CD4-positive, alpha-beta T cell treated with Interferon alpha-2 for 1 hour (primary cell): ENCODE measurements around the gene GPR119.
"Not testable (repeated sequence)": the region's sequence is repeated elsewhere in the genome, so short reads cannot be mapped to it uniquely, and the experiment has no call there.

Experiments used
- DNase-seq, 2 donors: peaks; one replicate each; pipeline ENCODE4 v3.0.0-alpha.2; 2020 to 2022

Gene GPR119

GRCh38 chrX:130385520-130385919 lies at the start of gene GPR119:
TSS of gene GPR119 (minus strand) at chrX:130385674. CDS start at chrX:130385447, 227 bp downstream.
- DNase-seq, result no peak

- DNase-seq, result not testable (repeated sequence)
Observed at GRCh38 chrX:130429236-130429635, 43.8 kb upstream of the GPR119 start.

DNA sequence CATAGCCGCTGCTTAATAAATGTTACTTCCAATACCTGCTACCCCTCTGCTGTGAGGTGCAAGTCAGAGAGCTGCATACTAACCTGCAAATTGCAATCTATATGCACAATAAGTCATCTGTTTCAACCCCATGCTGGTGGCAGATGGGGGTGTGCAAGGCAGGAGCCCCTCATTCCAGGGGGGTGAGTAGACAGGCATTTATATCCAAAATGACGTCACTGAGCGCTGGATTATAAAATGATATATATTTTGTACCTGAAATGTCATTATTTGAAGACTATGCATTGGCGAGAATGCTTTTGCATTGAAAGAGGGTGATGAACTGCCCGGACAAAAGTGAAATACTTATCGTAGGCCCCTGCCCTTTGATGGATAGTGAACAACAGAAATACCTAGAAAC lies 41.1 kb upstream of the GPR119 start:
- DNase-seq, result no peak

- DNase-seq, result no peak
Observed at GRCh38 chrX:130419263-130419662, 33.8 kb upstream of the GPR119 start.

GRCh38 chrX:130418740-130419139 lies 33.3 kb upstream of the GPR119 start:
- no peak for DNase-seq

DNA sequence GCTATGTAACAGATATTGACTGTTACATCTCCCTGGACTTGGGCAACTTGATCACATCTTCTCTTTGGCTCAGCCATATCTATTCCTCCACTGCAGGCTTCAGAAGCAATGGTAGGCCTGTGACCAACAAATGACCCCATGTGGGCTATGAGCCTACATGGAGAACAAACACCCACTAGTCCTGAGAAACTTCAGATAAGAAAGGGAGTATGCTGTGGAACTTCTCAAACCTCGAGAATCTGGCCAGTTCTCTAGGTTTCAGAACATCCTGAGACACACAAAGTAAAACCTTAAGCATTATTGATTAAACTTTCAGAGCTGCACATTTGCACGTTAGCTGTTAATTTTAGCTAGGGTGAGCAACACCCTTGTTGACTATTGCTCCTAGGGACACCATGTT lies 32.6 kb upstream of the GPR119 start:
- DNase-seq, result no peak

- DNase-seq, result no peak
Observed at GRCh38 chrX:130416785-130417184, 31.3 kb upstream of the GPR119 start.

GRCh38 chrX:130415201-130415600 lies 29.7 kb upstream of the GPR119 start:
- no peak for DNase-seq

DNA sequence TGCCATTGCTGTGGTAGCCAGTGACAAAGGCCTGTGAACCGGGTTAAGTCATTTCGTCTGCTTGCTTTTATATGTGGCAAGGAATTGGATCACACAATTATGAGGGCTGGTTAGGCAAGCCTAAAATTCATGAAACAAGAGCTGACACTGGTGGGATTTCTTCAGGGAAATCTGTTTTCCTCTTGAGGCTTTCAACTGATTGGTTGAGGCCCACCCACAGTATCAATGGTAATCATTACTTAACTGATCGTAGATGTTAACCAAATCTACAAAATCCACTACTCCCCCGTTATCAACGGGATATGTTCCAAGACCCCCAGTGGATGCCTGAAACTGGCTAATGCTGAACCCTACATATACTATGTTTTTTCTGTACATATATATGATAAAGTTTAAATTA lies 29.3 kb upstream of the GPR119 start:
- no peak for DNase-seq

DNA sequence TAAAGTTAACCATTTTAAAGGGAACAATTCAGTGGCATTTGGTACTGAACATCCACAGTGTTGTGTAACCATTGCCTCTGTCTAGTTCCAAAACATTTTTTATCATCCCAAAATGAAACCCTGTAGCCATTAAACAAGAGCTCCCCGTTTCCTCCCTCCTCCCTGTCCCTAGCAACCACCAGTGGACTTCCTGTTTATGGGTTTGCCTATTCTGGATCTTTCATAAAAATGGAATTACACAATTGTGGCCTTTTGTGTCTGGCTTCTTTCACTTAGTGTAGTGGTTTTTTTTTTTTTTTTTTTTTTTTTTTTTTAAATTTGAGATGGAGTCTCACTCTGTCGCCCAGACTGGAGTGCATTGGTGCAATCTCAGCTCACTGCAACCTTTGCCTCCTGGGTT lies 27.9 kb upstream of the GPR119 start:
- DNase-seq, result no peak

DNA sequence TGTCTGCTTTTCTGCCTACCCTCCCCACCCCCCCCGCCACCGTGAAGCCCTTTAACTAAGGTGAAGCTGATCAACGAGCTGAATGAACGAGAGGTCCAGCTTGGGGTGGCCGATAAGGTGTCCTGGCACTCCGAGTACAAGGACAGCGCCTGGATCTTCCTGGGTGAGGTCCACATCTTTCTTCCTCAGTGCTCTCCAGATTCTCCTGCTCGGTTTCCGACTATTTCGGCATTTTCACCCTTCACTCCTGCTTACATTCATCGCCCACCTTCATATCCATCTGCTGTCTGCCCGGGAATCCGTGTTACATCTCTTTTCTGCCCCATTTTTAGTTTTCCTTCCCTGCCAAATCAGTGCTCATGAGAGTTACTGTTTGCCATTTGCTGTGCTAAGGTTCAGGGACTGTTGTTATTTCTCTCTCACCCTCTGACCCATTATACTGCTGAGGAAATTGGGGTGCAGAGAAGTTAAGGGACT lies 16.8 kb upstream of the GPR119 start:
- no peak for DNase-seq

DNA sequence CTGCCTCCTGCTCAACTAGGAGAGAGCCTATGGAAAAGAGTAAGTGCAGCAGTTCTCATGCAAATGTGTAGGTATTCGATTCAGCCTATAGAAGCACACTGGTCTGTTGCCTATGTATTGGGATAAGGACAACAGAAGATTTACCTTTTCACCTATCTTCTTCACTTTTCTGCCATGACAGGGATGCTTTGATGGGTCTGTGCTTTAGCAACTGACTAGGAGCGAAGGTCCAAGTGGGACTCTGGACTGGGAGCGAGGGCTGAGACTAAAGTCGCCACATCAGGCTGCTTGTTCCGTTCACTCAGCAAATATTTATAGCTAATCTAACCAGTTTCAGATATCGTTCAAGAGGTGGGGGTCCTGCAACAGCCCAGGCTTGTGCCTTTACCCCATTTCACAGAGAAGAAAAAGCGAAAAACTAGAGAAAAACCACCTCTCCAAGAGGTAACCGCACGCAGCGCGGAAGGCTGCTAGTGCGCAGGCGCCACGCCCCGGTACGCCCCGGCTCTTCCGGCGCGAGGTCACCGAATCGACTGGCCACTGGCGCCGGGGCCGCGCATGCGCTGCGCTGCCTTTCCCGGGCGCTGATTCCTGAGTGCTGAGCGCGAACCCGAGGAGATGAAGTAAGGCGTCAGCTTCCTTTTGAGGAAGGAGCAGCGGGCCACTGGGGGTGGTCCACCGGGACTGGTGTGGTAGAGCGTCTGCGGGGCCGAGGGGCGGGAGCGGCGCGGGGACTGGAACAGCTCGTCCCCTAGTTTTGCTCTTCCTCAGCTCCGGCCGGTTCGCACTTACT lies 16.1 kb upstream of the GPR119 start, which contains the start of gene RBMX2:
TSS of gene RBMX2 (plus strand) at position 573 of the 793 bp plus-strand sequence. CDS start at position 619, 46 bp downstream.
- peak; percentile 74 to 80 for DNase-seq

GRCh38 chrX:130395341-130395740 lies 9.9 kb upstream of the GPR119 start:
- DNase-seq, result no peak

GRCh38 chrX:130393451-130394074 lies 8.1 kb upstream of the GPR119 start:
- no peak for DNase-seq

DNA sequence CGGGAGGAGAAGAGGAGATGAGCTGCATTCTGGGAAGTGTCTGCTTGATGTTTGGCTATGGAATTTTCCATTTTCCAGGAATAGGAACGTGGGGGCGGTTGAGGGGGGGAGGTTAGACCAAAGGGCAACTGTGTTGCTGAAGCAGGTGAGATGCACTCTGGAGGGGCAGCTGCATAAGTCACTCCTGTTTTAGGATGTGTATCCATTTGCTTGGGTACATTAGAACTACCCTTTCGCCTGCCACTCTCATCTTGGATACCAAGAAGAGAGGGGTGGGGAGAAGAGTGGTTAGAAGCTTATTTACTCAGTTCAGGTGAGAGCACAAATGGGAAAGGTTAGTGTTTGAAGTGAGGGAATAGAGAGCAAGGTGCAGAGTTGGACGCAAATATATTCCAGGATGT lies 934 bp upstream of the GPR119 start:
- no peak for DNase-seq

GRCh38 chrX:130378024-130378669 lies 7.3 kb downstream of the GPR119 start:
- DNase-seq, result no peak

GRCh38 chrX:130376077-130376476 lies 9.4 kb downstream of the GPR119 start:
- no peak for DNase-seq

DNA sequence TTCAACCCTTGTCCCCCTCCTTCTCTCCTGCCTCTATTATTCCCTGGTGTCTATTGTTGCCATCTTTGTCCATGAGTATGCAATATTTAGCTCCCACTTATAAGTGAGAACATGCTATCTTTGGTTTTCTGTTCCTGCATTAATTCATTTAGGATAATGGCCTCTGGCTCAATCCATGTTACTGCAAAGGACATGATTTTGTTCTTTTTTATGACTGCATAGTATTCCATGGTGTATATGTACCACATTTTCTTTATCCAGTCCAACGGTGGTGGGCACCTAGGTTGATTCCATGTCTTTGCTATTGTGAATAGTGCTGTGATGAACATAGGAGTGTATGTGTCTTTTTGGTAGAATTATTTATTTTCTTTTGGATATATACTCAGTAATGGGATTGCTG lies 33.4 kb downstream of the GPR119 start:
- not testable (repeated sequence) for DNase-seq

- DNase-seq, result no peak
Observed at GRCh38 chrX:130351567-130351966, 33.9 kb downstream of the GPR119 start.

DNA sequence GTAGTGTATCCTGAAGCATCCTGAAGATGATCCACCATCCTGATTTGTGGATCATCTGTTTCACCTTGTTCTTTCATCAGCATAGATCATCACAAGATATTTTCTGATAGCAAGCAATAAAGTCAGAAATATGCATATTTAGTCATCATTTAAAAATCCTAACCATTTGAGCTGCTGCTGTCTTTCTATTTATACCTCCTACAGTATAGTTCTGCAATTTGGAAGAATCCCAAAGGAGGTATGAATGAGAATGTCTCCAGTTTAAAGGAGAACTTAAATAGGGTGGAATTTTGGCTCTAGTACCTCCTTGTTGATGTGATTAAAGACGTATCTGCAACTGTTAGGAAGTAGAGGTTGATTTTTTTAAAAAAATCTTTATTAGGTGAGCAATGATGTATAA lies 38.2 kb downstream of the GPR119 start:
- DNase-seq, result no peak

- DNase-seq, result no peak
Observed at GRCh38 chrX:130343411-130343810, 42.1 kb downstream of the GPR119 start.

- DNase-seq, result no peak
Observed at GRCh38 chrX:130340271-130340670, 45.2 kb downstream of the GPR119 start.

DNA sequence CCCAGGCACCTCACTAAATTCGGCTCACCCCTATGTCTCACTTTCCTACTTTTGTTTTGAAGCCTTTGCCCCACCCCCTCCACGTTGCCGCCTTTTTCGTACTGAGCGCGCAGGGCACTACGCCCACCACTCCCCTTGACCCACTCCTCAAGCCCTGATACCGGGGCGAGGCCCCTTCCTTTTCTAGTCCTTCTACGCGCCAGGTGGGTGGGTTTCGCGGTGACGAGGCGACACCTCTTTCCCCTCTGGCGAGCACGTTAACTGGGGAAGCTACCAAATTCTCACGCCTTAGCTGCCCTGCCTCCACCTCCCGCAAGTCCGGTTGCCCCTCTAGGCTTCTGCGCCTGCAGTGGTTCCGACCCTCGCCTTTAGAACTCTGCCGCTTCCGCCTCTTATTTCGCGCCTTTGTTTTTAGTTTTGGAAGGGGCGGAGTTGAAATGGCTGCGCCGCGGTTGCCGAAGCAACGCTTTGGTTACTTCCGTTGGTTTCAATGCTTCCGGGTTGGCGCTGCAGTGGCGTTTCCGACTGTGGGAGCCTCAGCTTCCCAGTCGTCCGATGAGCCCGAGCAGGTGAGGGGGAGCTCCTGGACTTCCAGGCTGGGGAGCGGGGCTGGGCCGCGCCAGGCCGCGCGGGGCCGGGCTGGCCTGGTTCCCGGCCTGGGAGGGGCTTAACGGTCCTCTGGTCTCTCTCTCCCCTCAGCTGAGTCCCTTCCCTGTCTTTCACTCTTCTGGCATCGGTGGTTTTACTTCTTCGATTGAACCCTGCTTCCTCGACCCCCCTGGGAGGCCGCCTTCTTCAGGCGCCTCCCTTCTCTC lies 45.9 kb downstream of the GPR119 start, which contains the start of gene SLC25A14:
TSS of gene SLC25A14 (plus strand) at position 512 of the 815 bp plus-strand sequence. CDS start 360 bp downstream, outside the sequence.
- peak; percentile 64 to 77 for DNase-seq
